GM13977 (cell line): ENCODE measurements around the gene WDR70.
"Not testable (repeated sequence)": the region's sequence is repeated elsewhere in the genome, so short reads cannot be mapped to it uniquely, and the experiment has no call there.

Experiments used
- DNase-seq: peaks from one replicate; pipeline ENCODE4 v3.0.0; 2012; ENCODE audit warnings: low spot score
- in situ Hi-C: fragments of 300-500 bp; cut with MboI; formaldehyde crosslinking; loops from one replicate; pipeline ENCODE4 v1.12.0; 2022; ENCODE audit warnings: low sequenced_read_pairs, low pct_unique_long_range_greater_than_20kb, mixed read lengths, inconsistent platforms; ENCODE audit not compliant: unreplicated experiment
- TF ChIP-seq, protein P1 (sequence below): IDR thresholded peaks from 2 replicates; pipeline ENCODE4 v1.5.1; 2012; ENCODE audit warnings: mild to moderate bottlenecking, control low read depth; ENCODE audit not compliant: insufficient read depth; ENCODE audit errors: extremely low read depth, missing control alignments

WDR70 gene

DNA sequence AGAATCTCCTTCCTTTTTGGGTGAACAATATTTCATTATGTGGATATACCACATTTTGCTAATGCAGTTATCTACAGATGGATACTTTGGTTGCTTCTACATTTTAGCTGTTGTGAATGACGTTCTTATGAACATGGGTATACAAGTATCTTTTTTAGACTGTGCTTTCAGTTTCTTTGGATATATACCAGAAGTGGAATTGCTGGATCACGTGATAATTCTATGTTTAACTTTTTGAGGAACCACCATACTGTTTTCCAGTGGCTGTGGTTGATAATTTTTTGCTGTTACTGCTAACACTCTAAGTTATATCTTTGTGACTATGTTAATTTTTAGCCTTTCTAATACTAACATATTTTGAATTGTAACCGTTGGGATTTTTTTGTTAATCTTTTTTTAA lies 12.5 kb downstream of the WDR70 start:
- in situ Hi-C loops = no loop called here
- no peak for DNase-seq
- TF ChIP-seq, protein P1, sequence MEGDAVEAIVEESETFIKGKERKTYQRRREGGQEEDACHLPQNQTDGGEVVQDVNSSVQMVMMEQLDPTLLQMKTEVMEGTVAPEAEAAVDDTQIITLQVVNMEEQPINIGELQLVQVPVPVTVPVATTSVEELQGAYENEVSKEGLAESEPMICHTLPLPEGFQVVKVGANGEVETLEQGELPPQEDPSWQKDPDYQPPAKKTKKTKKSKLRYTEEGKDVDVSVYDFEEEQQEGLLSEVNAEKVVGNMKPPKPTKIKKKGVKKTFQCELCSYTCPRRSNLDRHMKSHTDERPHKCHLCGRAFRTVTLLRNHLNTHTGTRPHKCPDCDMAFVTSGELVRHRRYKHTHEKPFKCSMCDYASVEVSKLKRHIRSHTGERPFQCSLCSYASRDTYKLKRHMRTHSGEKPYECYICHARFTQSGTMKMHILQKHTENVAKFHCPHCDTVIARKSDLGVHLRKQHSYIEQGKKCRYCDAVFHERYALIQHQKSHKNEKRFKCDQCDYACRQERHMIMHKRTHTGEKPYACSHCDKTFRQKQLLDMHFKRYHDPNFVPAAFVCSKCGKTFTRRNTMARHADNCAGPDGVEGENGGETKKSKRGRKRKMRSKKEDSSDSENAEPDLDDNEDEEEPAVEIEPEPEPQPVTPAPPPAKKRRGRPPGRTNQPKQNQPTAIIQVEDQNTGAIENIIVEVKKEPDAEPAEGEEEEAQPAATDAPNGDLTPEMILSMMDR = no peak

DNA sequence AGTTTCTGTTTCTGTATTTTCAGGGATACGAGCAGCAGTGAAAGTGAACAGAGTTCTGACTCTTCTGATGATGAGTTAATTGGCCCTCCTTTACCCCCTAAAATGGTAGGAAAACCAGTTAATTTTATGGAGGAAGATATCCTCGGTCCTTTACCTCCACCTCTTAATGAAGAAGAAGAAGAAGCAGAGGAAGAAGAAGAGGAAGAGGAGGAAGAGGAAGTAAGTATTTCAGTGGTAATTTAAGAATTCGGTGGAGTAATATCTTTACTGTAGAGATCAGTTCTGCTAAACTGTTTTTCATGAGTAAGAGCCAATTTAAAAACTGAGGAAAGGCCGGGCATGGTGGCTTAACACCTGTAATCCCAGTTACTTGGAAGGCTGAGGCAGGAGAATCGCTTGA lies 17.2 kb downstream of the WDR70 start:
- in situ Hi-C loops = no loop called here
- DNase-seq = no peak
- TF ChIP-seq, protein P1 = no peak

DNA sequence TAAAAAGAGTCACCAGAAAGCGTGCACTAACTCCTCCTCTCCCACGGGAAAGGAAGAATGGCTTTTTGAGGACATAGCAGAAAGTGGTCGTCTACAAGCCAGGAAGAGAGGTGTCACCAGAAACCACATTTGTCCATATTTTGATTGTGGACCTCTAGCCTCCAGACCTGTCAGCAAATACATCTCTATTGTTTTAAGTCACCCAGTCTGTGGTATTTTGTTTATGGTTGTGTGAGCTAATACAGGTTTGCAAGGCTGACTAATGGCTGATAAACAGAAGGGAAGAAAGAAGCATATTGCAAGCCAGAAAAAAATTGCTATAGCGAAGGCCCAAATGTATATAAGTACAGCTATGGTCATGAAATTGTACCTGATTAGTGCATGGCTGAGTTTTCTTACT lies 21.4 kb downstream of the WDR70 start:
- TF ChIP-seq, protein P1 = no peak
- in situ Hi-C loops = loop anchor here (10.0 kb wide), 1 partner anchor 794 kb away; no protein-coding TSS in a partner anchor
- DNase-seq = no peak

DNA sequence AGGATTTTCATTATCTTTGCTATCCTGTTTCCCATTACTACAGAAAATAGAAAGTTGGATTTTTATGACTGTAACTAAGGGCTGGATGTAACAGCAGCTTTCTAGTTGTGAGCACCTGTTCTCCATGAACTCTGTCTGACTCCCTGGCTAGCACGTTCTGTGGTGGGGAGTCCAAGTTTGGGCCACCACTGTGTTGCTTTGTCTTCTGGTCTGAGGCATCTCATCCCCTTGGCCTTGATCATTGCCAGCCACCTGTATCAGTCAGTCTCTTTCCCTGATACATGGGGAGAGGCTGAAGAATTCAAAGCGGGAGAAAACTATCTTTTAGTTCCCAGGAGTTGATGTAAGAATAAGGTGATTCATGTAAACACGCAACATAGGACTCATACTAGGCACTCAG lies 33.4 kb downstream of the WDR70 start:
- TF ChIP-seq, protein P1 = no peak
- in situ Hi-C loops = no loop called here
- DNase-seq = no peak

DNA sequence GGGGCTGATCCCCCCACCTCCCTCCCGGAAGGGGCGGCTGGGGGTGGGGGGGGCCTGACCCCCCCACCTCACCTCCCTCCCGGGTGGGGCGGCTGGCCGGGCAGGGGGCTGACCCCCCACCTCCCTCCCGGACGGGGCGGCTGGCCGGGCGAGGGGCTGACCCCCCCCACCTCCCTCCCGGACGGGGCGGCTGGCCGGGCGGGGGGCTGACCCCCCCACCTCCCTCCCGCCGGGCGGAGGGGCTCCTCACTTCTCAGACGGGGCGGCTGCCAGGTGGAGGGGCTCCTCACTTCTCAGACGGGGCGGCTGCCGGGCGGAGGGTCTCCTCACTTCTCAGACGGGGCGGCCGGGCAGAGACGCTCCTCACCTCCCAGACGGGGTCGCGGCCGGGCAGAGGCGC lies 36.3 kb downstream of the WDR70 start:
- in situ Hi-C loops = not testable (repeated sequence)

DNA sequence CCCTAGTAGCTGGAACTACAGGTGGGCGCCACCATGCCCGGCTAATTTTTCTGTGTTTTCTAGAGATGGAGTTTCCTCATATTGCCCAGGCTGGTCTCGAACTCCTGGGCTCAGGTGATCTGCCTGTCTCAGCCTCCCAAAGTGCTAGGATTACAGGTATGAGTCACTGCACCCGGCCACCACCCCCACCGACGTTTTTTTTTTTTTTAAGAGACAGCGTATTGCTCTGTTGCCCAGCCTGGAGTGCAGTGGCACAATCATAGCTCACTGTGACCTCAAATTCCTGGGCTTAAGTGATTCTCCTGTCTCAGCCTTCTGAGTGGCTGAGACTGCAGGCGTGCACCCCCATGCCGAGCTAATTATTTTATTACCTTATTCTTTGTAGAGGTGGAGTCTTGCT lies 38.2 kb downstream of the WDR70 start:
- in situ Hi-C loops = no loop called here
- TF ChIP-seq, protein P1 = no peak
- no peak for DNase-seq

More for the DNA sequence above, 36.3 kb downstream of the WDR70 start:
- DNase-seq = not testable (repeated sequence)

DNA sequence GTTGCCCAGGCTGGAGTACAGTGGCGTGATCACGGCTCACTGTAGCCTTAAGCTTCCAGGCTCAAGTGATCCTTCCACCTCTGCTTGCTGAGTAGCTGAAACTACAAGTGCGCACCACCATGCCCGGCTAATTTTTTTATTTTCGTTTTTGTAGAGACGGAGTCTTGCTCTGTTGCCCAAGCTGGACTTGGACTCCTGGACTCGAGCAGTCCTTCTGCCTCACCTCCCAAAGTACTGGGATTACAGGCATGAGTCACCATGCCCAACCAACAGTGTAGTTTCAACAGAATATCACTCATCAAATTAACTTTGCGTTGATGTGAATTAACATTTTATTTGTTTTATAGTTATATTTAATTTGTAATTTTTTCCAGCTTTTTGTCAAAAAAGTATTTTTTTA lies 45.3 kb downstream of the WDR70 start:
- in situ Hi-C loops = no loop called here

More for the DNA sequence above, 45.3 kb downstream of the WDR70 start:
- TF ChIP-seq, protein P1 = no peak
- DNase-seq = no peak
